GM12878 (cell line): ENCODE data around the gene USP12. TPM values are rescaled to one million over a fixed set of nuclear protein-coding genes. Genes with fewer than 3 reads are reported as not detected.

ENCODE experiments used
- CUX1 ChIP-seq: IDR thresholded peaks from 2 replicates; pipeline ENCODE4 v1.6.1; 2012; ENCODE audit warnings: improper control_type of control experiment, low read depth, low read length; ENCODE audit not compliant: insufficient replicate concordance
- IRF4 ChIP-seq: IDR thresholded peaks from 2 replicates; pipeline ENCODE4 v1.6.1; 2011; ENCODE audit warnings: low read depth, low read length
- NBN ChIP-seq: fragments of 450-650 bp; IDR thresholded peaks from 2 replicates; pipeline ENCODE4 v1.6.1; 2016
- STAT1 ChIP-seq: fragments of 450-650 bp; conservative IDR thresholded peaks from 2 replicates; pipeline ENCODE4 v1.6.1; 2014; ENCODE audit warnings: antibody characterized with exemption, mild to moderate bottlenecking
- ZBED1 ChIP-seq: IDR thresholded peaks from 2 replicates; pipeline ENCODE4 v1.6.1; 2016; ENCODE audit warnings: borderline replicate concordance
- polyA plus RNA-seq, 11 experiments: library from polyadenylated mRNA; depleted of rRNA in 4 of 11; unstranded in 6 of 11; stranded (reverse) in 5 of 11; fragments of >200 nt; fragmentation: Nextera tagmentation in 4 of 11; fragmentation: Illumina TruSeq in 1 of 11; extraction: Ambion mirVana in 4 of 11; extraction: Trizol in 1 of 11; gene quantifications; 1 replicate in 1 of 11; 2 replicates in 10 of 11; pipeline versions ENCODE4 v1.2.1 to v1.2.3, GENCODE V29; 2011 to 2016; ENCODE audit warnings: inconsistent platforms in 2 of 11, missing spikeins in 2 of 11, low read depth in 1 of 11
- total RNA-seq, 4 experiments: library from RNA; depleted of rRNA in 3 of 4; stranded (reverse); fragments of >200 nt in 3 of 4; fragmentation: Illumina TruSeq in 1 of 4; extraction: Trizol in 1 of 4; gene quantifications; 2 replicates each; pipeline versions ENCODE4 v1.2.1 to v1.2.3, GENCODE V29; 2013 to 2021
- TF ChIP-seq, protein P1 (sequence below): fragments of 150-350 bp; IDR thresholded peaks from 2 replicates; pipeline ENCODE4 v1.6.1; 2016; ENCODE audit warnings: low read depth, low read length

USP12 gene
- total and polyA plus RNA-seq, 10 of the 15 experiments (the other 5 are each of a cell fraction or from before 2014, with no cell fraction given), result 3.5 to 32.2 (median 24.6) TPM

GRCh38 chr13:27137759-27138158, 33.9 kb downstream of the USP12 start (continued):
- TF ChIP-seq, protein P1, sequence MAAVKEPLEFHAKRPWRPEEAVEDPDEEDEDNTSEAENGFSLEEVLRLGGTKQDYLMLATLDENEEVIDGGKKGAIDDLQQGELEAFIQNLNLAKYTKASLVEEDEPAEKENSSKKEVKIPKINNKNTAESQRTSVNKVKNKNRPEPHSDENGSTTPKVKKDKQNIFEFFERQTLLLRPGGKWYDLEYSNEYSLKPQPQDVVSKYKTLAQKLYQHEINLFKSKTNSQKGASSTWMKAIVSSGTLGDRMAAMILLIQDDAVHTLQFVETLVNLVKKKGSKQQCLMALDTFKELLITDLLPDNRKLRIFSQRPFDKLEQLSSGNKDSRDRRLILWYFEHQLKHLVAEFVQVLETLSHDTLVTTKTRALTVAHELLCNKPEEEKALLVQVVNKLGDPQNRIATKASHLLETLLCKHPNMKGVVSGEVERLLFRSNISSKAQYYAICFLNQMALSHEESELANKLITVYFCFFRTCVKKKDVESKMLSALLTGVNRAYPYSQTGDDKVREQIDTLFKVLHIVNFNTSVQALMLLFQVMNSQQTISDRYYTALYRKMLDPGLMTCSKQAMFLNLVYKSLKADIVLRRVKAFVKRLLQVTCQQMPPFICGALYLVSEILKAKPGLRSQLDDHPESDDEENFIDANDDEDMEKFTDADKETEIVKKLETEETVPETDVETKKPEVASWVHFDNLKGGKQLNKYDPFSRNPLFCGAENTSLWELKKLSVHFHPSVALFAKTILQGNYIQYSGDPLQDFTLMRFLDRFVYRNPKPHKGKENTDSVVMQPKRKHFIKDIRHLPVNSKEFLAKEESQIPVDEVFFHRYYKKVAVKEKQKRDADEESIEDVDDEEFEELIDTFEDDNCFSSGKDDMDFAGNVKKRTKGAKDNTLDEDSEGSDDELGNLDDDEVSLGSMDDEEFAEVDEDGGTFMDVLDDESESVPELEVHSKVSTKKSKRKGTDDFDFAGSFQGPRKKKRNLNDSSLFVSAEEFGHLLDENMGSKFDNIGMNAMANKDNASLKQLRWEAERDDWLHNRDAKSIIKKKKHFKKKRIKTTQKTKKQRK, result no peak
- no peak for TF ChIP-seq STAT1
- no peak for TF ChIP-seq ZBED1
- TF ChIP-seq IRF4, result no peak
- TF ChIP-seq CUX1, result no peak
- TF ChIP-seq NBN, result no peak
